Measurements from ENCODE around the gene GPX3.
A peak's percentile ranks its signal among the peaks of the same experiment; 100 is the strongest.

- TF ChIP-seq POLR2AphosphoS5 (IDR thresholded peaks at IDR 0.05; ENCODE audit: insufficient read depth in 1 of 2, low read depth in 1 of 2) (peak in 1 of 2 donors; percentile 16), CTCF (IDR thresholded peaks at IDR 0.05) (no peak)
These were observed 48.2 kb downstream of the GPX3 start for GRCh38 chr5:151068433-151069197.
